Stimulated activated CD8-positive, alpha-beta memory T cell treated with anti-CD3 and anti-CD28 coated beads, Interleukin-7, amount 100 ng/mL, for 24 hours (primary cell): ENCODE results near the gene POLR1G.
"Not testable (repeated sequence)": the region's sequence is repeated elsewhere in the genome, so short reads cannot be mapped to it uniquely, and the experiment has no call there.

ENCODE experiments used
- DNase-seq: peaks from one replicate; pipeline ENCODE4 v3.0.0-alpha.2; 2020; ENCODE audit warnings: low read depth

The POLR1G gene

DNA sequence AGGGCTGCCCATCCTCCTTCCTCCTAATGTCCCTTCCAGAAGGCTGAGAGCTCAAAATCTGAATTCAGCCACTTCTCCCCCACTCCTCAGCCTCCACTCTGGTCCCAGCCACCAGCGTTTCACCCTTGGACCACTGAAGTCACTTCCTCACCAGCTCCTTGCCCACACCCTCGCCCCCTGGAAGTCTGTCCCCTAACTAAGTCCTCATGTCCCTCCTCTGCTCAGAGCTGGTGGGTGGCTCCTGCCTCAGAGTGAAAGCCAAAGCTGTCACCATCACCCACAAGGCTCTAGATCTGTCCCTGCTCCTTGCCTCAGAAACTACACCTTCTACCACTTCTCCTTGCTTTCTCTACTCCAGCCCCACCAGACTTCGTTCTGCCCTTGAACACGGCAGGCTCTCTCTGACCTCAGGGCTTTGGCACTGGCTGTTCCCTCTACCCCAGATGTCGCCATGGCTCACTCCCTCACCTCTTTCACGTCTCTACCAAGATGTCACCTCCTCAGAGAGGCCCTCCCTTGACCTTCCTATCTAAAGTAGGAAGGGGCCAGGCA is 15.6 kb downstream of the POLR1G start:
- DNase-seq, result no peak

DNA sequence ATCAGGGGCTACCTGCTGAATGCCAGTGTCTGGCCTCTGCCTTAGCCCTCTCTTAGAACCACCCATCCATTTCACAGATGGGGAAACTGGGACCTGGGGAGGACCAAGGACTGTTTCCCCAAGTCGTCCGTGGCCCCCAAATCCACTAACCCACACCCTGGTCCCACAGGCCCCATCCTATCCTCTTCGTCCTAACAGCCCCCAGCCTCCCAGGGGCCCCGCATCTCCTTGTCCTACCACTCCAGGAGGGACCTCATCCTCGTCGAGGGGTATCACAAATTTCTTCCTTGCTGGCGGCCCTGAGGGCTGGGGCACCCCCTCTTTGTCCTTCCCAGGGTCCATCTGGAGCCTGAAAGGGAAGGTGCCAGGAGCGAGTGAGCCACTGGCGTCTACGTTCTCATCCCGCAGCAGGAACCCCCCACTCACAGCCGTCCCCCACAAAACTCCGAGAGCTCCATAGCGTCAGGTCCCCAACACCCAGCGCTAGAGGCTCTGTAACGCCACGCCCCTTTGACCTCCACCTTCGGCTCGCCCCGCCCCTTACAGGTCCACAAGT is 16.7 kb downstream of the POLR1G start:
- no peak for DNase-seq

DNA sequence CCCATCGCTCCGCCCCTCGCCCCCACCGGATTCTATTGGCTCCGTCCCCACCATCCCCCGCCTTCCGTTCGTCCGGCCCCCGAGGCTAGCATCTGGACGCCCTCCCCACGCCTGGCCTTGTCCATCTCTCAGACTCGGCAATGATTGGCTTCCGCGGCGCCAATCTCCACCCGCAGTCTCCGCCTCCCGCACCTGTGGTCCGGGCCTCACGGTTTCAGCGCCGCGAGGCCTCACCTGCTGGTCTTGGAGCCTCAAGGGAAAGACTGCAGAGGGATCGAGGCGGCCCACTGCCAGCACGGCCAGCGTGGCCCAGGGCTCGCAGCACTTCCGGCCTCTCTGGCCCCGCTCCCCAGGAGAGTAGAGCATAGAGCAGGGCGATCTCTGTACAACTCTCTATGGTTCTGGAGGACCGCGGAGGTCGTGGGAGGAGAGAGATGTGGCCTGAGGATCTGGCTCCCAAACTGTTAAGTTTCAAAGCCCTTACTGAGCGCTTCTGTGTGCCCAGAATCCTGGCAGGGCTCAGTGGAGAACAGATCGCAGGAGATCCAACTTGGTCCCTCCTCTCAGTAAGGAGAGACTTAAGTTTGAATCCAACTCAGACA is 17.2 kb downstream of the POLR1G start, which contains the start of gene ERCC1:
Gene ERCC1, minus strand, starts transcription at position 329 of the 602 bp plus-strand sequence. CDS start 543 bp downstream, outside the sequence.
- peak; percentile 68 for DNase-seq

DNA sequence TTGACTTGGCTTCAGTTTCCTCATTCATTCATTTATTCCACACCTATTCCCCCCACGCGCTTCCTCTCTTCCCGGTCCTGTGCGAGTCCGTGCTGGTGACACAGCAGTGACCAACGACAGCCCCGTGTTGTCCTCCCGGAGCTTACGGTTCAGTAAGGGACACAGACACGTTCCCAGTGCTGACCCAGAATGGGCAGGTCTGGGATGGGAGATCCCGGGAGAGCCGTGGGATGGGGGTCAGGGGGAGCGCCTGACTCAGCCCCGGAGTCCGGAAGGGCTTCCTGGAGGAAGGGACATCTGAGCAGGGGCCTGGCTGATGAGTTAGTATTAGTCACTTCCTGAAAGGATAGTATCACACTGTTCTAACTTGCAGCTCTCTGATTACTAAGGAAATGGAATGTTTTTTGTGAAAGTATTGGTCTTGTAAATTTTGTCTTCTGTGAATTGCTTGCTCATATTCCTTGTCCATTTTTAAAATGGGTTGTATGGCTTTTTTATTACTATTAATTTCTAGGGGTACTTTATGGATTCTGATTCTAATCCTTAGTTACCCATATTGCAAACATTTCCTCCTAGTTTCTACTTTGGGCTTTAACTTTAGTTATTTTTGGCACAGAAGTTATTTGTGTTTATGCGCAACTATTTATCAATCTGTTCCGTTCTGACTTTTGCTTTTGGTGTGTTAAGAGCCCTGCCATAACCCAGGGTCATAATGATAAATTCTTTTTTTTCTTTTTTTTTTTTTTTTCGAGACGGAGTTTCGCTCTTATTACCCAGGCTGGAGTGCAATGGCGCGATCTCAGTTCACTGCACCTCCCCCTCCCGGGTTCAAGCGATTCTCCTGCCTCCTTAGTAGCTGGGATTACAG is 18.0 kb downstream of the POLR1G start:
- DNase-seq, result no peak

DNA sequence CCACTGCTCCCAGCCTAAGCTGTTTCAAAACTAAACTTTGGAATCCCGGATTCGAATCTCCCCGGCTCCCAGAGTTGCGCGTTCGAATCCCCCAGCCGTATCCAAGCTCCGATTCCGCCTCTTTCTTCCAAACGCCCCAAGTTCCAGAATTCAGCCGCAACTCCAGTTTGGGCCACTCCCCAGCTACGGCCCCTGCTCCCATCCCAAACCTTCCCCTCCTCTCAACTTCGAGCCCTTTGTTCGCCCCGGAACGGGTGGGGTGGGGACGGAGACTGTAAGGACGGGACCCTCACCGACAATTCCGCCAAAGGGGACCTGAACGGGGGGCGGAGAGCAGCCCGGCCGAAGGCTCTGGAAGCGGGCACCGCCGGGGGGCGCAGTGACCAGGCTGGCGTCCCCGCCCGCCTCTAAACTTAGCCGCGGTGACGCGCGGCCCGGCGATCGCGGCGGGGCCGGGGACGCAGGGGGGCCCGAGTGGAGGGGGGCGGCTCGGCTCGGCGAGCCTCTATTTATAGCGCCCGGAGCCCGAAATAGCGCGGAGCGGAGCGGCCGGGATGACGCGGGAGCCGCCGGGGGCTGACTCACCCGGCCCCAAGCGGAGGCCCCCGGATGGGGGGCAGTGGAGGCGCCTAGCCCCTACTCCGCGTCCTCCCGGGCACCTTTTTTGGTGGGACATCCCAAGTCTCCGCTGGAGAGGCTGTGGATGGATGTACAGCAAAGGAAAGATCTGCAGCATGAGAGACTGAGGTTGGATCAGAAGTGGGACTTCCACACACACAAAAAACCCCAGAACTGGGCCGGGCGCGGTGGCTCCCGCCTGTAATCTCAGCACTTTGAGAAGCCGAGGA is 22.2 kb downstream of the POLR1G start:
- DNase-seq, result no peak

DNA sequence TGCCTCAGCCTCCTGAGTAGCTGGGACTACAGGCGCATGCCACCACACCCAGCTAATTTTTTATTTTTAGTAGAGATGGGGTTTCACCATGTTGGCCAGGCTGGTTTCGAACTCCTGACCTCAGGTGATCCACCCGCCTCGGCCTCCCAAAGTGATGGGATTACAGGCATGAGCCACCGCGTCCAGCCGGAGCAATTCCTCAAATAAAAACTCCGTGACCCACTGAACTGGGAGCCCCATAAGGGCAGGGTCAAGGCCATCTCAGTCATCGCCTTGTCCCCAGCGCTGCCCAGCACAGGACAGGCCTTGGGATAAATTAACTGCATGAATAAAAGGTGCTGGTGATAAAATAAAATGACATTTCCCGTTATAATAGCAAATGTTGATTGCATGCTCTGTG is 23.5 kb downstream of the POLR1G start:
- not testable (repeated sequence) for DNase-seq

DNA sequence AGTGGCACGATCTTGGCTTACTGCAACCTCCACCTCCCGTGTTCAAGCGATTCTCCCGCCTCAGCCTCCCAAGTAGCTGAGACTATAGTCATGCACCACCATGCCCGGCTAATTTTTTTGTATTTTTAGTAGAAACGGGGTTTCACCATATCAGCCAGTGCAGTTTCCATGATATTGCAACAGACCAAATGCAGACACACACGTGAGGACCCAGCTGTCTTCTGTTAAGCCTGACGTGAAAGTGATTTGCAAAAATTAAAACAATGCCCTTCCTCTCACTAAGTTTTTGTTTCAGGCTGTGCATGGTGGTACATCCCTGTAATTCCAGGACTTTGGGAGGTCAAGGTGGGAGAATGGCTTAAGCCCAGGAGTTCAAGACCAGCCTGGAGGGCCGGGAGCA is 24.6 kb downstream of the POLR1G start:
- not testable (repeated sequence) for DNase-seq

DNA sequence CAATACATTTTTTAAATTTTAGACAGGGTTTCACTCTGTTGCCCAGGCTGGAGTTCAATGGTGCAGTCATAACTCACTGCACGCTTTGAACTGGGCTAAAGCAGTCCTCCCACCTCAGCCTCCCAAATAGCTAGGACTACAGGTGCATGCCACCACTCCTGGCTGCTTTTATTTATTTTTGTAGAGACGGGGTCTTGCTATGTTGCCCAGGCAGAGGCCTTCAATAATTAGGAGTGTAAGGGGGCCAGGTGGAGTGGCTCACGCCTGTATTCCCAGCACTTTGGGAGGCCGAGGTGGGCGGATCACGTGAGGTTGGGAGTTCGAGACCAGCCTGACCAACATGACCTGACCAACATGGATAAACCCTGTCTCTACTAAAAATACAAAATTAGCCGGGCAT is 26.1 kb downstream of the POLR1G start:
- DNase-seq, result not testable (repeated sequence)

DNA sequence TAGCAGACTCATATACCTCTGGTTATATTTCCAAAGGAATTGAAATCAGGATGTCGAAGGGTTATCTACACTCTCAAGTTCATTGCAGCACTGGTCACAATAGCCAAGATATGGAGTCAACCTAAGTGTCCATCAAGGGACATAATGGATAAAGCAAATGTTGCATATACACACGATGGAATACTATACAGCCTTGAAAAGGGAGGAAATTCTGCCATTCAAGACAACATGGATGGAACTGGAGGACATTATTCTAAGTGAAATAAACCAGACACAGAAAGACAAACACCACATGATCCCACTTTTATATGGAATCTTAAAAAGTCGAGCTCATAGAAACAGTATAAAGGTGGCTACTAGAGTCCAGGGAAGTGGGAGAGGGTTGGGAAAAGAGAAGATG is 30.9 kb downstream of the POLR1G start:
- DNase-seq, result no peak

DNA sequence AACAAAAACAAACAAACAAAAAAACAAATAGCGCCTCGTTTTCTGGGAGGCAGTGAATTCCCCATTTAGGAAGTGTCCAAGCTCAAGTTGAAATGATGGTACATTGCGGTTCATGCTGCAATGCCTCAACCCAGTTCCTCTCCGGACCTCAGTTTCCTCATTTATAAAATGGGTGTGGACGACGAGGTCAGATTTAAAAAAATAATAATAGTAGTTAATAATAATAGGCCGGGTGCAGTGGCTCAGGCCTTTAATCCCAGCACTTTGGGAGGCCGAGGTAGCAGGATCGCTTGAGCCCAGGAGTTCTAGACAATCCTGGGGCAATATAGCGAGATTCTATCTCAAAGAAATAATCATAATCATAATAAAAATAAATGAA is 32.7 kb downstream of the POLR1G start:
- DNase-seq, result no peak

DNA sequence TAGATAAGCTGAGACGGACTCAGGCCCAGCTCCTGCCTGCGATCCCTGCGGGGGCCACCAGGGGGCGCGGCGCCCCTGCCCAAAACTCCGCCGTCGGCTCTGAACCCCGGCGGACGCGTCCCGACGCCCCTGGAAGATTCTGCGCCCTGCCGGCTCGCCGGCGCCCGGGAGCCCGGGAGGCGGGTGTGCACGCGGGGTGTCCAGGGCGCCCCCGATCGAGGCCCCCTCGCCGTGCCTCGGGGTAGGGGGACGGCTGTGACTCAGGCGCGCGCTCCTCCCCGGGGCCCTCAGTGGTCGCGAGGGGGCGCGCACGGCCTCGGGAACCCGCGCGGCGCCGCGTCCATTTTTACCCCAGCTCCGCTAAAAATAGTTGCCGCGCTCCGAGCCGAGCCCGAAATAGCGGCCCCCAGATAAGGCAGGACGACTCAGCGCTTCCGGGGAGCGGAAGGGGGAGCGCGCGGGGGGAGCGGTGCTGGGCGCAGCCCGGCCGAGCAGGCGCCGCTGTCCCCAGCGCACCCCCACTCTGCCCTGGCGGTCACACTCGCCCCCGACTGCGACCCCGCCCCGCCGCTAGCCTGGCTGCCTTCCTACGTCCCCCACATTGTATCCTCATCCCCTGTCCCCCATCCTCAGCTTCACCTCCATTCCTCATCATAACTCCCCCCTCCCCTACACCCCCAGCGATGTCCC is 33.3 kb downstream of the POLR1G start:
- DNase-seq, result peak; percentile 71

DNA sequence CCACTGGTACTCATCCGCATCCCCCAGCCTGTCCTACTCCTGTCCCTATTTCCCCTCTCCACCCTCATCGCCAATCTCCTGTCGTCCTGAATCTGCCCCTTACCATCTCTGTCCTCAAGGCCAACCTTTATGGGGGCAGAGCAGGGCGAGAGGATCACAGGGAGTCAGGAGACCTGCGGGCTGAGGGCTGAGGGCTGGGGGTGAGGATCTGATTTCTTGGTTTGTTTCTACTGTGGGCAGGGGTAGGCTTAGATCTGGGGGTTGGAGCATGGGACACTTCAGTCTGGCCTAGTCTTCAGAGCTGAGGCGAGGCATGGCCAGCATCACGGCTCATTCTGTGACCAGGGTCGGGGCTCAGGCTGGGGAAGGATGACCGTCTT is 33.8 kb downstream of the POLR1G start:
- DNase-seq, result no peak

DNA sequence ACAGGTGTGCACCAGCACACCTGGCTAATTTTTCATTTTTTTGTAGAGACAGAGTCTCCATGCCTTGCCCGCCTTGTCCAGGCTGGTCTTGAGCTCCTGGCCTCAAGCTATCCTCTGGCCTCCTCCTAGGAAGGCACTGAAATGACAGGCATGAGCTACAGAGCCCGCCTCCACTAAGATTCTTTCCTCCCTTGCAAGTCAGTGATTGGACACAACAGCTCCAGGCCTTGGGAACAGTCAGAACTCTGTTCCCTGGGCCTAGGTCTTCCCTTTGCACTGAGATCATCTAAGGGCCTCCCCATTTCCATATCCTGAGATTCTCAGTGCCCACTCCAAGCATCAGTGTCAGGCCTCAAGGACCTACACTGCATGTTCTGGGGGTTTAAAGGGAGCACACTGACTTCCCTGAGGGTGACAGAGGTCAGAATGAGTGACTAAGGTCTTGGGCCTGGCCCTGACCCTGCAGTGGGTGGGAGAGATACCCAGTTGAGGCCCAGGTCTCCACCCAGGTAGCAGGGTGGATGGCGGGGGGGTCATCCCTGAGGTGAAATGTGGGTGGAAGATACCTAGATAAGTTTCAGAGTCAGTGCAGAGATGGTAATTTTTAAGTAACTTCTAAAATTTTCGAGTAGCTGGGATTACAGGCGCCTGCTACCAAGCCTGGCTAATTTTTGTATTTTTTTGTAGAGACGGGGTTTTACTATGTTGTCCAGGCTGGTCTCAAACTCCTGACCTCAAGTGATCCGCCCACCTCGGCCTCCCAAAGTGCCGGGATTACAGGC is 34.6 kb downstream of the POLR1G start:
- DNase-seq, result no peak

DNA sequence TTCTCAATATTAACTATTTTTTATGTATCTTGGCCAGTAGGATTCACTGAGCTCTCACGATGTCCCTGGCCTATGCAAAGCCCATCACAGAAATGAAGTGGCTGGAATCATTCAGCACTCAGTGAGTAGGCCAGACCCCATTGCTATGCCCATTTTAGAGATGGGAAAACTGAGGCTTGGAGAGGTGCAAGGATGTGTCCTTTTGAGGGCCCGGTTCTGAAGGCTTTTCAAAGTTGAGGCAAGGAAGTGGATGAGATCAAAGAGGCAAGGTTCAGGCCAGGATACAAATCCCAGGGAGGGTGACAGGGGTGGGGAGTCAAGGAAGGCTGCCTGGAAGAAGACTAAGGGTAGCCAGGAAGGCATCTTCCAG is 35.9 kb downstream of the POLR1G start:
- no peak for DNase-seq

DNA sequence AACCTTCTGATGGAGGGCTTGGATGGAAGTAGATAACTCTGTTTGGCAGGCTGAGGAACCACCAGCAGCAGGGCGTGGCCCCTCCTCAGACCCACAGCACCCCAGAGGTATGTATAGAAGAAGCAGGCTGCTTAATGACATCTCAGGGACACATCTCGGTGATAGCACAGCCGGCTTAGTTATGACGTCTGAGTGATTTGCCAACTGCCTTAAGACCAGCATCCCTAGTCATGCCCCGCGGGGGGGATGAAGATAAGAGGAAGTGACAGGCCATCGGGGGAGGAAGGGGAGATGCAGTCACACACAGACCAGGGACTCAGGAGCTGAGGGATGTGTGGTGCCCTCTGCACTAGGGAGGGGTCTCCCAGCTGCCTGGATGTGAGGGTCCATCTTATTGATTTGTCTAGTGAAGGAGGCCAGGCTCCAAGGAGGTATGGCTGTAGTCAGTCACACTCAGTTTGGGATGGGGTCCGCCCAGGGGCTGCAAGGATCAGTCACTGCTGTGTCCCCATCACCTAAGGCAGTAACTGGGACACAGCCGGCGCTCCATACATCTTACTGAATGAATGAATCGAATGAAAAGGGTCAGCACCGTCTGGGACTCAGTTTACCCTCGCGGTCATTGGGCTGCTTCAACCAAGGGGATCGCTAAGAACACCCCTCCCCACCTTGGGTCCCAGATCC is 36.5 kb downstream of the POLR1G start:
- no peak for DNase-seq

DNA sequence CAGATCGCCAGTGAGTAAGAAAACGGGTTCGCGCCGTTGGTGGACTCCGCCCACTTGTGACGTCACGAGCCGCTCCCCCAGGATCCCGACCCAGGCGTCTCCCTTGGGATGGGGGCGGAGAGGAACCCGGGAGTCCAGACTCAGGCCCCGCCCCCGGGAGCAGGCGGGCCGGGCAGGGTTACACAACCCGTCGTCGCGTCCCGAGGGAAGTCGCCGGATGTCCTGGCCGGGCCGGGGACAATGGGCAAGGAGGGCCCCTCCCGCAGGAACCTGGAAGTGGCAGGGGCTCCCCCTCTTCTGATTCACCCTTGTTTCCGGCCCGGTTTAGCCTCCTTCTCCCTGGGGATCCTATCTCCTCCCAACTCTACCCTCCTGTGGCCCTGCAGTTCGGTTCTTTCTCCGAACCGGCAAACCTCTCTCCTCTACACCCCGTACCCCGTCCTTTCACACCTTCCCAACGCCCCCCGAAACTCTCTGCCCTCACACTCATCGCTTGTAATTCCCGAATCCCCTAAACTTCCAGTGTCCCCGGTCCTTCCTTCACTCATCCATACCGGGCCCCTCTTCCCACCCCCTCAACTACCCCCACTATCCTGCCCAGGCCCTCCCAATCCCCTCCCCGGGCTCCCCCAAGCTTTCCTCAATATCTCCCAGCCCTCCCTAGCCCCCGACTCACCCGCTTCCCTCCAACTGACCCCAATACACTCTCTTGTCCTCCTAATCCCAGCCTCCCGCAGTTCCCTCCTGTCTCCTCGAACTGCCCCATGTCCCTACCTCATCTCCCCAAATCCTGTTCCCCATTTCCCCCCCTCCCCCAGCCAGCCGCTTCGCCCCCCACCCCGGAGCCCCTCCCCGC is 37.2 kb downstream of the POLR1G start:
- no peak for DNase-seq

DNA sequence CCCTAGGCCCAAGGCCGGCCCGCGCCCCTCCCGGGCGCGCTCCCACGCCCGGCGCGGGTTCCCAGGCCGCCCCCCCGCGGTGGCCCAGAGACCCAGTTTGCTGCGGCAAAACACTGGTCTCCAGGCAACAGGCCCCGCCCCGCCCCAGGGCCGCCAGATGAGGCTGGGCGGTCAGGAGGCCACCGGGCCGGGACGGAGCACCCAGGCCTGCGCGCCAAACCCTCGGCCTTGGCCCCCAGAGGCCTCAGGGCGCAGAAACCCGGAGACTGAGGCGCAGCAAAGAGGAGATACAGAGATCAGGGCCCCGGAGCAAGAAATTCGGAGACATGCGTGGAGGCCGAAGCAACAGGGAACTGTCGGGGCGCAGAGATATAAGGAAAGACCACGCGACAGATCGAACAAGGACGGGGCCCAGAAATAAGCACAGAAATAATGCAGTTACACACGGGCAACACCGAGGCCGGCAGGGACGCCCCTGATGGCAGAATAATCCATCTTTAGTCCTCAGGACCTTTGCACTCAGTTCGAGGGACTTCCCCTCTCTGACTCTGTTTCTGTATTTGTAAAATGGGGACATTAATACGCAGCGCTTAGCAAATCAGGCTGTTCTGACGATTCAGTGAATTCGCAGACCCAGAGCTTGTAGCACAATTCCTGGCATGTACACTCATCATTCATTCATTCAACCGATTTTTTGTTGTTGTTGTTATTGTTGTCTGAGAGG is 38.0 kb downstream of the POLR1G start:
- DNase-seq, result peak; percentile 59

DNA sequence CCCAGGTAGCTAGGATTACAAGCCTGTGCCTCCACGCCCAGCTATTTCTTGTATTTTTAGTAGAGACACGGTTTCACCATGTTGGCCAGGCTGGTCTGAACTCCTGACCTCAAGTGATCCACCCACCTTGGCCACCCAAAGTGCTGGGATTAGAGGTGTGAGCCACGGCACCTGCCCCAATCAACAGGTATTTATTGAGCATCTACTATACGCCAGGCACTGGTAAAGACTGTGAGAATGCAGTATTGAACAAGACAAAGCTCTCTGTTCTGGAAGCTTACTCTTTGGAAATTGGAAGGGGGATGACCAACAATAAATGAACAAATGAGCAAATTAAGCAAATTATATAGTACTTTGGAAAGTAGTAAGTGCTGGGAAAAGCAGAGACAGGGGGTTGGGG is 38.7 kb downstream of the POLR1G start:
- no peak for DNase-seq
